ENCODE data around the gene CACNA2D3.

DNA sequence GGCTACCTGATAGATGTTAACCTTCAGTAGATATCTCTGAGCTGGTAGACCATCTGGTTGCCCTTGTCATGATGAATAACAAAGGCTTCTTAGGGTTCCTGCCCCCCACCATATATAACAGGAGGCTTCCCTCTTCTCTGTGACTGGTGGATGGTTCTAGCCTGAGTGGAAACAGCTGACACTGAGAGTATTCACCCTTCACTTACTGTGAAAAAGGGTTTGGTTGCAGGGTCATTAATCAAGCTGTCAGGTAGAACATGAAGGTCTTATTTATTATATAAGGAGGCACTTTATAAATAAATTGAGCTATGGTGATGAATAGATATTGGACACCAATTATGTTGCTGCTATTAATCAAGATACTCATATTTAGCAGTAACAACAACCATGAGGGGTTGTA is 58.6 kb downstream of the CACNA2D3 start:
- TF ChIP-seq GATA2 (IDR thresholded peaks at IDR 0.05; ENCODE audit: low read depth, low read length) (no peak), GATA3 (IDR thresholded peaks at IDR 0.05; ENCODE audit: low read depth, low read length) (no peak)
